GM19238 (cell line): ENCODE data around the gene KLHL41.
A peak's percentile ranks its signal among the peaks of the same experiment; 100 is the strongest.

ENCODE experiments used
- DNase-seq: peaks from one replicate; pipeline ENCODE4 v3.0.0; 2011; ENCODE audit warnings: low spot score; ENCODE audit not compliant: insufficient read length

The KLHL41 gene

DNA sequence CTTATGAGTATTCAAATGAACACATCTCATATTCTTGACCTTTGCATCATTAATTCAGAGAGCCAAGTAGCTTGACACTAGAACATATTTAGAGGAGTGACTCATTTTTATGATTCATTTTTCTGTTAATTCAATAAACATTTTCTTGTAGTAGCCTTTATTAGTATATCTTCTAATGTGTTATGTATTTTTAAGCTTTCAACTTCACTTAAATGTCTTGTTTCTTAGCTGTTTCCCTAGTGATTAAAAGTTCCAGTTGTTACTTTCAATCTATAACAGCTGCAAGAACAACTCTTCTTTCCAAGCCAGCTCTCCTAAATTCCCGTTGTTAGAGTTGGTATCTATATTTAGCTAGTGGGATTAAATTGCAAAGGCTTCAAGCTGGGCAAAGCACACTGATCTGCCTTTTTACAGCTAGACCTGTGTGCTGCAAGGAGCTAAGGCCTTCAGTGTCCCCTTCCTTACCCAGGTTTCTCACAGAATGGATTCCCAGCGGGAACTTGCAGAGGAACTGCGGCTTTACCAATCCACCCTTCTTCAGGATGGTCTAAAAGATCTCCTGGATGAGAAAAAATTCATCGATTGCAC is at the start of gene KLHL41:
TSS of gene KLHL41 (plus strand) at position 405 of the 588 bp plus-strand sequence. CDS start at position 482, 77 bp downstream.
- no peak for DNase-seq

DNA sequence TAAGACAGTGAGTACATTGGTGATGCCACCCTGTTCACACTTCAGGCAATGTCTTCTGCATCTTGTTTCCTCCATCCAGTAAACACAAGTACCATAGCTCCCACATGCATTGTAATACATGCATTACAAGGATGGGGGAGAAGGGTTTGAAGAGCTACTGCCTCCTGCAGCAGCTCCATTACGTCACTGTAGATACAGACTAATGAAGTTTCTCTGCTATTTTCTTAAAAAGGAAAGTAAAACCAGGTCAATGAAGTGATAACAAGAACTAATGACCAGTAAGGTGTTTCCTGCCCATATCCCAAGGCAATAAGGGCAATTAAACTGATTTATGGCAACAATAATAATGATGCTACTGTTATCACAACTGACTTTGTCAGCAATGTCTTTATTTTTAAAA is 48.4 kb upstream of the KLHL41 start:
- DNase-seq, result no peak

DNA sequence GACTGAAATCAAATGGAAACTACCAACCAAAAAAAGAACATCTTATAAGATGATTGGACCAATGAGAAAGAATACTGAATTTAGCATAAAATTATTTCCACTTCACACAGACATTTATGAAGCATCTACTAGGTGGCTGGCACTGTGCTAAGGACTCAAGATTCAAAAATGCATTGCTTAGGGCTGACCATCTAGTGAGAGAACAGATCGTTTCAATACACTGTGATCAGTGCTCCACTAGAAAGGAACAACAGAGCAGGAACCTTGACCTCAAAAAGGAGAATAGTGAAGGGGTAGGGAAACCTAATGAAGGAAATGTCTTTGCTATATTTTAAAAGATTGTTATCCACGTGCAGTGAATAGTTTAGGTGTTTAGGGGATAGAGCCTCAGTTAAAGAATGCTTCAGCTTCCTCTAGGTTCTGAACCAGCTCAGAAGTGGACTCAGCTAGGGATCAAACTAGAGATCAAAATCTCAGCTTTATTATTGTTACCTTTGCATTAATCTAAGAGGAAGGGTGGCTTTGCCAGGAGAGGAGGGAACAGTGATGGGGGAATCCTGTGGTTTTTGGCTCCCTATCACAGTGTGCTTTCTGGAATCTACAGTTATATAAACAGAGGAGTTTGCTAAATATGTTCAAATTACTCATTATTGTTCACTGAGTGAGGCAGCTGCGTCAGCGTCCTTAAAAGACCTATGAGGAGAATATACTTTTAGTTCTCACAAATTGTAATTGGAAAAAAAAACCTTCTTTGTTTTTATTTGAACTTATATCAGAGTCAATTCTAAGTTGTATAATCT is 46.4 kb upstream of the KLHL41 start:
- no peak for DNase-seq

DNA sequence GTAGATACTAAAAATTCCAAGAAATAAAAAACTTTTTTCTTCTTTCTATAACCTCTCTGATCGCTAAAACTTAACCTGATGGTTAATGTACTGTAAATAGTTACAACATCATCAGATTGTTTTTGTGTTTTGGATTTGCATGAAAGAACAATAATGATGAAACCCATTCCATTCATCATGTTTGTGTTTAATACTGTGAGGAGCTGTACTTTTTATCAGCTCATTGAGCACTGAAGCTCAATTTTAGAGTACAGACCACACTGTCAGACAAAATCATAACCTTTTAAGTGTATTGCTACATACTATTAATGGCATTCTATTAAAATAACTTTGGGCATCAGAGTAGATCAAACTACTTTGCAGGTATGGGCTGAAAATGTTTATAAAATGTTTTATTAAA is 45.0 kb upstream of the KLHL41 start:
- no peak for DNase-seq

DNA sequence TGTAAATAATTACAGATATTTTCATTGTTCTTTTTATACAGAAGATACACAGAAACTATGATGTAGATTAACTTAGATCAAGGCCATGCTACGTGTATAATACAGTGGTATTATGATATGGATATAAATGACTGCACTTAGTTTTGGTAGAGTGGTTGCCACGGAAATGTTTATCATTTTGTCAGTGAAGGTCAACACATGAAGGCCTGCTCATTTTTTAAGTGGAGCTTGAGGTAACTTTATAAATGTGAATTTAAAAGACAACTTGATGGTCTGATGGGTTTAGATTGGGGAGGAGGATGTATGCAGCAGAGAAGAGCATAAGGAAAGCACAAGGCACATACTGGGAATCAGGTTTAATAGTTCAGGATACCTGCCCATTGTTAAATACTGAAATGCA is 44.6 kb upstream of the KLHL41 start:
- no peak for DNase-seq

DNA sequence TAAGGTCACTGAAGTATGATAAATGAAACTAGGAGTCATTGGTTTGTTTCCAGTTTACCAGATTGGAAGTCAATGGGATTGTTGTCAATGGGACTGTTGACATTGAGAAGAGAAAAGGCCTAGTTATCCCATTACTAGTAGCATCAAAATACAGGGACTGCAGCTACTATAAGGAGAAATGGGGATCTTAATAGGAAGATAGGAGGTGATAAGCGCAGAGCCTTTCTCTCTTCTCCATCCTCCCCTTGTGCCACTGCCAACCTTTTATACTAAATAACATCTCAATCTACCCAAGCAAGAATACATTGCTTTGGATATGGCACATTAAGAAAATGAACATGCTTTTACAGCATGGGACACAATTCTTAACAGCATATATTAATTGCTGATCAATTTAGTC is 40.7 kb upstream of the KLHL41 start:
- DNase-seq, result no peak

DNA sequence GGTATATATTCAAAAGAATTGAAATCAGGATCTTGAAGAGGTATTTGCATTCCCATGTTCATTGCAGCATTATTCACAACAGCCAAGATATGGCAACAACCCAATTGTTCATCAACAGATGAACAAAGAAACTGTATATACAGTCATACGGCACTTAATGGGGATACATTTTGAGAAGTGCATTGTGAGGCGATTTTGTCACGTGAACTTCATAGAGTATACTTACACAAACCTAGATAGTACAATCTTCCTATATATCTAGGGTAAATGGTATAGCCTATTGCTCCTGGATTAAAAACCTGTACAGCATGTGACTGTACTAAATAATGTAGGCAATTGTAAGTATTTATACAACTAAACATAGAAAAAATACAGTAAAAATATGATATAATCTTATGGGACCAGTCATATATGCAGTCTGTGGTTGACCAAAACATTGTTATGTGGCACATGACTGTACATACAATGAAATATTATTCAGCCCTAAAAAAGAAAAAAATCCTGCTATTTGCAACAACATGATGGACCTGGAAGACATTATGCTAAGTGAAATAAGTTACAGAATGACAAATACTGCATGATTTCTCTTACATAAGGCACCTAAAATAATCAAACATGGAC is 39.4 kb upstream of the KLHL41 start:
- no peak for DNase-seq

DNA sequence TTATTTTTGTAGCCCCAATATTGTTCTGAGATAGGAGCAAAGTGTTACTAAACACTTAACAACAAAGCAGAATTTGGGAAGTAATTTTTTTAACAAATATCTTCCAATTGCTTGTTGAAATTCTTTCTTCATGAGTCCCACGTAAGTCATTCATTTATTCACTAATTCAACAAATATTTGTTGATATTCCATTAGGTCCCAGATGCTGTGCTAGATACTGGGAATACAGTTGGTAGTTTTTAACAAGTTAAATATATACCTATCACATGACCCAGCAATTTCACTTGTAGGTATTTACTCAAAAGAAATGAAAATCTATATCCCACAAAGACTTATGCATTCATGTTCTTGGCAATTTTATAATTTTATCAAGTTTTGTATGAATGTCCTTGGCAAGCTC is 37.3 kb upstream of the KLHL41 start:
- DNase-seq, result no peak

DNA sequence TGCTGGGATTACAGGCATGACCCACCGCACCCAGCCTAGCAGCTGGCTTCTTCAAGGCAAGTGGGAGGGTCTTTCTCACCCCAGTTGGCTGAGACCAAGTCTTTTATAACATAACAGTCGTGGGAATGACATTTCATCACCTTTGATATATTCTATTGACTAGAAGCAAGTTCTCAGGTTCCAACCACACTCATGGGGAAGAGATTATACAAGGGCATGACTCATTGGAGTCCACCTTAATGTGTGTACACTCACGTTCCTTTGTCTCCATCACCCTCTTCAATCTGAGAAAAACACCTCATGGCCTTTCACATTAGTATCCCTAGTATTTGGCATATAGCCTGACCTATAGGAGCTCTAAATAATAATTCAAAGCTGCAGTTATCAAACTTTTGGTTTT is 33.0 kb upstream of the KLHL41 start:
- no peak for DNase-seq

DNA sequence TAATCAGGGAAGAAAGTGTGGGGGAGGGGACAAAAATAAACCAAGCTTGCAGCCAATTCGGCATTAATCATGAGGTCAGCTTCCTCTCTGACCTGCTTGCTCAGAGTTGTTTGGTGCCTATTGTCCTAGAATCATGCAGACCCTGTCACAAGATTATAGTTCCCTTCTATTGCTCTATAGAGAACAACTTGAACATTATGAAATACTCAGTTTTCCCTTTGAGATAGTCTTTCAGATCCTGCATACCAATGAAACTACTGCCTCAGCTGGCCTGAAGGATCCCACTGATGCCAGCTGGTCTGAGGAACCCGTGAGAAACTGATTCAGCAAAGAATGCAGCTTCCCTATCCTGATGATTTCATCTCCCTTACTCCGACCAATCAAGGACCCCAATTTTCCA is 31.2 kb upstream of the KLHL41 start:
- no peak for DNase-seq

DNA sequence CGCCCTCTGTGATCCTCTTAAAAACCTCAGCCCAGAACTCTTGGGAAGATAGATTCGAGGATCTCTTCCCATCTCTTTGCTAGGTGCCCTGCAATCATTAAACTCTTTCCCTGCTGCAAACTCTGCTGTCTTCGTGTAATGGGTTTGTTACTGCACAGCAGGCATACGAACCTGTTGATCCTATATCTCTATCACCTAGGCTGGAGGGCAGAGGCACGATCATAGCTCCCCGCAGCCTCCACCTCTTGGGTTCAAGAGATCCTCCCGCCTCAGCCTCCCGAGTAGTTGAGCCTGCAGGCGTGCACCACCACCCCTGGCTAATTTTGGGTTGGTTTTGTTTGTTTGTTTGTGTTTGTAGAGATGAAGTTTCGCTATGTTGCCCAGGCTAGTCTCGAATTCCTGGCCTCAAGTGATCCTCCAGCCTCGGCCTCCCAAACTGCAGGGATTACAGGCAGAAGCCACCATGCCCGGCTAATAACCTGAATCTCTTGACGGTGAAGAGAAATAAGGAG is 30.7 kb upstream of the KLHL41 start:
- no peak for DNase-seq

DNA sequence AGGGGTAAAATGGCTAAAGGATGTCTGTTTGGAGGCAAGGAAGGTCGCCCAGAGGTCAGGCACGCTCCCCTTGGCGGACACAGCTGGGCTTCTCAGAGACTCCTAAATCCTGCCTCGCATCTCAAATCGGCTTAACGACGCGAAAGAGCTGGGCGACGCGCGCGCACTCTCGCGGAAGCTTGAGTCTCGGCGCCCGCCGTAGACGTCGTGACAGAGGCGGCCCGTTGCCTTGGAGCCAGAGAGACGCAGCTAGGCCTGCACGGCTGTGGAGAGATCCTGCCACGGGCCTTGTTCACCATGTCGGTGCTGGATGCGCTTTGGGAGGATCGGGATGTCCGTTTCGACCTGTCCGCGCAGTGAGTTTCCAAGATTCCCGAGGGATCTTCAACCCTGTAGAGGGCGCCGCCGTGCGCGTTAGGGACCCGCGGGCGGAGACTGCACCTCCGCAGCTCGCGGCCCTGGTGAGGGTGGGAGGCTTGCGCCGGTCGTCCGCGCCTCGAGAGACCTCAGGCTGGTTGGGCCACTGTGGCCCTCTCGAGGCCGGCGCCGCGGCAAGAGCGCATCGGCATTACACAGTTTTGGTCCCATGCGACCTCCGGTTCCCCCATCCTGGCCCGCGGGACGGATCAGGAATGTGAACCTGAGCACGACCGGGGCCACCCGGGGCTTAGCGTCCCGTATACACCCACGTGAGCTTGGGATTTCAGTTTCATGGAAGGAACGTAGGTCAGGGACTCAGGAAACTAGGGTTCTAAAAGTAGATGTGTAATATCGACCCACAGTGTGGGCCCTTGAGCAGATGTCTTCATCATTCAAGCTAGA is 30.0 kb upstream of the KLHL41 start, which contains the start of gene BBS5:
TSS of gene BBS5 (plus strand) at position 238 of the 822 bp plus-strand sequence. CDS start at position 298, 60 bp downstream.
- DNase-seq, result peak; percentile 67

DNA sequence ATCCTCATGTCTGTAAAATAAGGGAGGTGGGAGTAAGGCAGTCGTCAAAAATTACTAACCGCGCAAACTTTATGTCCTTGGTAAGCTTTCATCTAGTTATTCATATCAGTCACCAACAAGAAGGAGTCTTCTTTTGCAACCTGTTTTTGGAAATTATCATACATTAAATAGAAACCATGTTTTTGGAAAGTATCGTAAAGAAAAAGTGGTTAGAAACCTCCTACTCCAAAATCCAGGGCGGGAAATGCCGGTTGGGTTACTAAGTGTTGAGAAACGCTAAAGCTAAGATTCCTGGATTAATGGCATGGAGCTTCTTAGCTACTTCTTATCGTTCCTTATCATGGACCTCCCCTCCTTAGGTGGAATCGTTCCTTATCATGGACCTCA is 29.4 kb upstream of the KLHL41 start:
- DNase-seq, result no peak

DNA sequence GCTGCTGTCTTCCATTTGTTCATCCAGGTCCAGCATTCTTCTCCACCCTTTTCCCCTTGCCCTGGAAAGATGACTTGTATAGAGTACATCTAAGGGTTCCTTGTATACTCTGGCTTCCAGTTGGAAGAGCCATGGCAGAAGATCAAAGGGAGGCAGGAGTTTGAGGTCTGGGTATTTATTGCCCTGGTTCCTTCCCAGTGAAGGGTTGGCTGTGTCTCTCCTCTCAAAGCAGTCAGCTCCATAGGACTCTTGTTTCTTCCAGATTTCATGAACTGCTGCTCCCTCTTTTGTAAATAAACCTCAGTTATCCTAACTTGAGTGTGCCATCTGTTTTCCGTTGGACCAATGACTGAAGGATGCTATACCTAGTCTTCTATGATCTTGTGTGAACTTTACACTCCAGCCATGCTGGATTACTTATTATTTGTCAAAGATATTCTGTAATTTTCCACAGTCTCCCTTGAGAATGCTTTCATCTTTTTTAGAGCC is 23.8 kb upstream of the KLHL41 start:
- no peak for DNase-seq

DNA sequence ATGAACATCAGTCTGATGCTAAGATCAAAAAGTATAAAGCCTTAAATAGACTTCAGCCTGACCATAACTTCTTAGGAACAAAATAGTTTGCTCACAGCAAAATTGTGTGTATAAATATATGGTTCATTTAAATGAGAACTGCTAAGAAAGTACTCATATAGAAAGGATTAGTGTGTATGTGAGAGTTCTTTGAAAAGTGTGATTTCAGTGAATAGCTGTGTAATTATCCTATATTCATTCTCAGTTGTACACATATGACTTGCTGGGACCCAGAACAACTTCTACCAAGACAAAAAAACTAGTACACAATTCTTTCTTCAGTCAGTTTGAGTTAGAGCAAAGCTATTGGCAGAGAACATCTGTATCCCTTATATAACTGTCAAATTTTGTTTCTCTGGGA is 23.0 kb upstream of the KLHL41 start:
- no peak for DNase-seq

DNA sequence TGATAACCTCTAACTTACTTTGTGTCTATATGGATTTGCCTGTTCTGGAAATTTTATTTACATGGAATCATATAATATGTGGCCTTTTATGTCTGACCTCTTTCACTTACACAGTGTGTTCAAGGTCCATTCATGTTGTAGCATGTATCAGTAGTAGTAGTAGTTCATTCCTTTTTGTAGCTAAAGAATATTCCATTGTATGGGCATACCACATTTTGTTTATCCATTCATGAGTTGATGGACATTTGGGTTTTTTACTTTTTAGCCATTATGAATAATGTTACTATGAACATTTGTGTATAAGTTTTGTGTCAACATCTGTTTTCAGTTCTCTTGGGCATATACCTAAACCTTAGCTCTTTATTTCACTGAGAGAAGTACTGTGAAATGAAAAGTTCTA is 18.7 kb upstream of the KLHL41 start:
- no peak for DNase-seq

DNA sequence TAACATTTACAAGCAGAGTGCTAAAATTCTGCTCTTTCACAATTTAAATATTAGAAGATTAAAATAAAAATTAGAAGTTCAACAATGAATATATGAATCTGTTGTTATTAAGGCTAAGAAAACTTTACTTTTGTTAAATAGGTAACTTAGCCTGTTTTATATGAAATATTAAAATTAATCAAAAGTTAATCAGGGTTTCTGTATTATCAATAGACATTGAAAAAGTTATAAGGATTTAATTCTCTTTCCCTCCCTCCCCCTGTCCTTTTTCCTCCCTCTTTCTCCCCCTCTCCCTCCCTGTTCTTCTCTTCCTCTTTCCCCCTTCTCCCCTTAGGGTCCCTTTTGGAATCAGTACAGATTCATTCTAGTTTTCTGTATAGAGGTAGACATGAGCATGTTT is 18.1 kb upstream of the KLHL41 start:
- DNase-seq, result no peak

DNA sequence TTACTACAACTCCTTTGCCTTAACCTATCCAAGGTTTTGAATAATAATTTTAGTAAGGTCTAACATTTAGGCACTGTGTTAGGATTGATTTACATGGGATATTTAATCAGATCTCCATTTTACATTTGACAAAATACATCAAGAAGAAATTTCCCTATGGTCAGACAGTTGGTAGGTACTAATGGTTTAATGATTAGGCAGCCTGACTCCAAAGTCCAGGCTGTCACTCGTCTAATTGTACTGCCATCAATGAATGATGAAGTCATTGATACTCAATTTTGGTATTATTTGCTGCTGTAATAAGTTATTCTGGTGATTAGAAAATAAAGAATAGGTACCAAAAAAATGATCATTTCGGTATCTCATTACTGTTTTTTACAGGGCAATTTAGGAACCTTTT is 16.1 kb upstream of the KLHL41 start:
- no peak for DNase-seq

DNA sequence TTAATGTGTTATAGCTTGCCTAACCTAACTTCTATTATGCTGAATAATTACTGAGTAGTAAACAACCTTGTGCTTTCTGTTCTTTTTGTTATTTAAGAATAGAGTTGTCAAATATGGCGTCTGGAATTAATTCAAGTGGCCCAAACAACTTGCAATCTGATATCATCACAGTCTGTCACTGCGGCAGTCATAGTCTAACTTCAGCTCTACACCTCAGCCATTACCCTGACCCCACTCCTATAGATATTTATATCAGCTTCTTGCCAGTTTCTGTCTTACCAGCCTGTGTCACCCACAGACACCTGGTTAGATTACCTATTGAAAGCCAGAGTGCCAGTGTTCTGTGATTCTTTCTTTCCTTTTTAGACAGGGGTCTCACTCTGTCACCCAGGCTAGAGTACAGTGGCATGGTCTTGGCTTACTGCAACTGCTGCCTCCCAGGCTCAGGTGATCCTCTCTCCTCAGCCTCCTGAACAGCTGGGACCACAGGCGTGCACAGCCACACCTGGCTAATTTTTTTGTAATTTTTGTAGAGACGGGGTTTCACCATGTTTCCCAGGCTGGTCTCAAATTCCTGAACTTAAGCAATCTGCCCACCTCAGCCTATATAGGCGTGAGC is 14.1 kb upstream of the KLHL41 start:
- DNase-seq, result no peak

DNA sequence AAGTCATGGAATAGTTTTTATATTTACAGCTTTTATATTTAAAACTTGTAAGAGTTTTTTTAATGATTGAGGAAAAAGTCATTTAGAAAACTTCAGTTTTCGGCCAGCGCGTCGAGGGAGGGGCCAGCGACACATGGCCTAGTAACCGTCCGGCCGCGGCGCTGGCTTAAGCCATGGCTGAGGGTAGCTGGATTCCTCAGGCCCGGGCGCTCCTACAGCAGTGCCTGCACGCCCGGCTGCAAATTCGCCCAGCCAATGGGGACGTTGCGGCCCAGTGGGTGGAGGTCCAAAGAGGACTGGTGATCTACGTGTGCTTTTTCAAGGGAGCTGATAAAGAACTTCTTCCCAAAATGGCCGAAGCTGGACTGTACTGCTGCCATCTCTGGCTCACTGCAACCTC is 4.9 kb upstream of the KLHL41 start:
- no peak for DNase-seq

DNA sequence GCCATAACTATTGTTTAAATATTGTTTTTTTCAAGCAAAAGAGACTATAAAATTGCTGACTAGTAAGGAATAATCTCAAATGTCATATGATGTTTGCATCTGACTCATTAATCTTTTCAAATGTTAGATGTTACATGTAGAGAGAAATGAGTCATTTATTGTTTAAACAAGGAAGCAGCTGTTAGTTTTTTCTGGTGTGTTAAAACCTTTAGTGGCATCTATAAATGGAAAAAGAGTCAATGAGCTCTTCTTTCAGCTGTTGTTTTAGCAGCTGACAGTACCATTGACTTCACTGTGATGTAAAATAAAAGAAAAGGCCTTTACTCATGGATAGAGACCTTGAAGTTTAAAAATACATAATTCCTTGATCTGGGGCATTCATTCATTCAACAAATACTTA is 1.8 kb upstream of the KLHL41 start:
- no peak for DNase-seq
